ENCODE measurements around the gene FCGR2B.
"Not testable (repeated sequence)": the region's sequence is repeated elsewhere in the genome, so short reads cannot be mapped to it uniquely, and the experiment has no call there.

The FCGR2B gene

GRCh38 chr1:161647507-161648360 is 15.2 kb upstream of the FCGR2B start:
- DNase-seq (ENCODE audit: low read depth): not testable (repeated sequence)

GRCh38 chr1:161653541-161653940 is 9.4 kb upstream of the FCGR2B start:
- not testable (repeated sequence) for DNase-seq (ENCODE audit: low read depth)

- DNase-seq (ENCODE audit: low read depth): not testable (repeated sequence)
These were observed 9.0 kb upstream of the FCGR2B start for GRCh38 chr1:161653971-161654370.

GRCh38 chr1:161658524-161658923 is 4.4 kb upstream of the FCGR2B start:
- DNase-seq (ENCODE audit: low read depth): not testable (repeated sequence)

GRCh38 chr1:161661660-161662311 is 1.2 kb upstream of the FCGR2B start:
- not testable (repeated sequence) for DNase-seq (ENCODE audit: low read depth)

GRCh38 chr1:161663569-161663968 is 626 bp downstream of the FCGR2B start:
- not testable (repeated sequence) for DNase-seq (ENCODE audit: low read depth)

- not testable (repeated sequence) for DNase-seq (ENCODE audit: low read depth)
These were observed 1.7 kb downstream of the FCGR2B start for GRCh38 chr1:161664689-161665088.

- DNase-seq (ENCODE audit: low read depth): not testable (repeated sequence)
These were observed 8.4 kb downstream of the FCGR2B start for GRCh38 chr1:161671045-161672020.

GRCh38 chr1:161673437-161673836 is 10.5 kb downstream of the FCGR2B start:
- not testable (repeated sequence) for DNase-seq (ENCODE audit: low read depth)

GRCh38 chr1:161674447-161674846 is 11.5 kb downstream of the FCGR2B start:
- not testable (repeated sequence) for DNase-seq (ENCODE audit: low read depth)

- not testable (repeated sequence) for DNase-seq (ENCODE audit: low read depth)
These were observed 12.0 kb downstream of the FCGR2B start for GRCh38 chr1:161674908-161675307.

GRCh38 chr1:161676441-161676840 is 13.5 kb downstream of the FCGR2B start:
- no peak for DNase-seq (ENCODE audit: low read depth)

GRCh38 chr1:161676958-161677689 is 14.2 kb downstream of the FCGR2B start:
- DNase-seq (ENCODE audit: low read depth): no peak

- no peak for DNase-seq (ENCODE audit: low read depth)
These were observed 15.6 kb downstream of the FCGR2B start for GRCh38 chr1:161678500-161678899.

- DNase-seq (ENCODE audit: low read depth): no peak
These were observed 18.9 kb downstream of the FCGR2B start for GRCh38 chr1:161681879-161682278.

- DNase-seq (ENCODE audit: low read depth): no peak
These were observed 26.0 kb downstream of the FCGR2B start for GRCh38 chr1:161688946-161689345.

- DNase-seq (ENCODE audit: low read depth): no peak
These were observed 28.9 kb downstream of the FCGR2B start for GRCh38 chr1:161691846-161692245.

GRCh38 chr1:161693020-161693712 is 30.2 kb downstream of the FCGR2B start:
- not testable (repeated sequence) for DNase-seq (ENCODE audit: low read depth)

GRCh38 chr1:161698302-161698701 is 35.4 kb downstream of the FCGR2B start:
- DNase-seq (ENCODE audit: low read depth): not testable (repeated sequence)

GRCh38 chr1:161702250-161702649 is 39.3 kb downstream of the FCGR2B start:
- DNase-seq (ENCODE audit: low read depth): no peak

- DNase-seq (ENCODE audit: low read depth): no peak
These were observed 42.6 kb downstream of the FCGR2B start for GRCh38 chr1:161705537-161705936.
